ENCODE results near the gene ZNF503.

The ZNF503 gene

GRCh38 chr10:75353183-75353582 is 48.4 kb downstream of the ZNF503 start:
- DNase-seq (ENCODE audit: low read depth in 2 of 2), result no peak

- DNase-seq (ENCODE audit: low read depth in 2 of 2), result no peak
Measured at GRCh38 chr10:75352650-75353049, 48.9 kb downstream of the ZNF503 start.

- no peak for DNase-seq (ENCODE audit: low read depth in 2 of 2)
Measured at GRCh38 chr10:75351637-75352036, 49.9 kb downstream of the ZNF503 start.

- peak; percentile 47 to 48 for DNase-seq (ENCODE audit: low read depth in 2 of 2)
Measured at GRCh38 chr10:75350791-75351190, 50.8 kb downstream of the ZNF503 start.

Measured in fibroblast of skin of left quadriceps (primary cell).